GM06990 (cell line): ENCODE results near the gene SLC23A1.

ENCODE experiments used
- DNase-seq: peaks from one replicate; pipeline ENCODE4 v3.0.0-alpha.2; 2011; ENCODE audit not compliant: insufficient read length; ENCODE audit errors: extremely low read depth
- H3K27me3 ChIP-seq: replicated peaks from 2 replicates; pipeline ENCODE4 v1.6.0; 2011; ENCODE audit warnings: low read length; ENCODE audit not compliant: control insufficient read depth, insufficient read depth
- H3K36me3 ChIP-seq: 2 replicates; pipeline ENCODE4 v1.5.1; 2011; ENCODE audit warnings: low read length; ENCODE audit not compliant: control insufficient read depth, insufficient read depth
- H3K4me3 ChIP-seq: replicated peaks from 2 replicates; pipeline ENCODE4 v1.5.1; 2011; ENCODE audit warnings: low read depth, mild to moderate bottlenecking, control low read depth, low read length
- TF ChIP-seq, protein P1 (sequence below): IDR thresholded peaks from 2 replicates; pipeline ENCODE4 v1.5.1; 2011; ENCODE audit warnings: low read length, control low read depth, mild to moderate bottlenecking, inconsistent platforms; ENCODE audit not compliant: insufficient read depth, poor library complexity, severe bottlenecking

SLC23A1 gene

DNA sequence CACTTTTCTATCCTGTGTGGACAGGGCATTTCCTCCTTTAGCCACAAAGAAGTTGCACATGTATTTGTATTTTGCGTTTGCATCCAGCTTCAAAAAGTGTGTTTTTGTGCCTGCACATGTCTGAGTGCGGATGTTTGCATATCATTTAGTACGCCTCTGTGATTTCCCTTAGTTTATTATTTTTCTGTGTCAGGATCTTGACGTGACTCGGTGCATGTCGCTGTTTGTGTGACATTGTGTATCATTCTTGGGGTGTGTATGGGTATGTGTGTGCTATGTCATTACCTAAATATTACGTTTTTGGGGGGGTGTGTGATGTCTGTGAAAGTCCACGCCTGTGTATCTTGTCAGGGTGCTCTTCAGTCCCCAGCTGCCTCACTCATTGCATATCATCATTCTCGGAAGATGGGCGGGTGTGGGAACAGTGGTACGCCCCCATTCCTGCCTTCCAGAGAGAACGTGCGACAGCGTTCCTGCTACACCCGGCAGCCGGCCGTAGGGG, 41.9 kb downstream of the SLC23A1 start:
- Histone ChIP-seq H3K36me3 (no peaks in the 10 kb centered on the region; the same call in 1 of the 2 replicates), H3K27me3 (no peaks in the 10 kb centered on the region), H3K4me3 (peak overlapping the region; percentile 99)
- DNase-seq: no peak
- TF ChIP-seq, protein P1, sequence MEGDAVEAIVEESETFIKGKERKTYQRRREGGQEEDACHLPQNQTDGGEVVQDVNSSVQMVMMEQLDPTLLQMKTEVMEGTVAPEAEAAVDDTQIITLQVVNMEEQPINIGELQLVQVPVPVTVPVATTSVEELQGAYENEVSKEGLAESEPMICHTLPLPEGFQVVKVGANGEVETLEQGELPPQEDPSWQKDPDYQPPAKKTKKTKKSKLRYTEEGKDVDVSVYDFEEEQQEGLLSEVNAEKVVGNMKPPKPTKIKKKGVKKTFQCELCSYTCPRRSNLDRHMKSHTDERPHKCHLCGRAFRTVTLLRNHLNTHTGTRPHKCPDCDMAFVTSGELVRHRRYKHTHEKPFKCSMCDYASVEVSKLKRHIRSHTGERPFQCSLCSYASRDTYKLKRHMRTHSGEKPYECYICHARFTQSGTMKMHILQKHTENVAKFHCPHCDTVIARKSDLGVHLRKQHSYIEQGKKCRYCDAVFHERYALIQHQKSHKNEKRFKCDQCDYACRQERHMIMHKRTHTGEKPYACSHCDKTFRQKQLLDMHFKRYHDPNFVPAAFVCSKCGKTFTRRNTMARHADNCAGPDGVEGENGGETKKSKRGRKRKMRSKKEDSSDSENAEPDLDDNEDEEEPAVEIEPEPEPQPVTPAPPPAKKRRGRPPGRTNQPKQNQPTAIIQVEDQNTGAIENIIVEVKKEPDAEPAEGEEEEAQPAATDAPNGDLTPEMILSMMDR: no peak

DNA sequence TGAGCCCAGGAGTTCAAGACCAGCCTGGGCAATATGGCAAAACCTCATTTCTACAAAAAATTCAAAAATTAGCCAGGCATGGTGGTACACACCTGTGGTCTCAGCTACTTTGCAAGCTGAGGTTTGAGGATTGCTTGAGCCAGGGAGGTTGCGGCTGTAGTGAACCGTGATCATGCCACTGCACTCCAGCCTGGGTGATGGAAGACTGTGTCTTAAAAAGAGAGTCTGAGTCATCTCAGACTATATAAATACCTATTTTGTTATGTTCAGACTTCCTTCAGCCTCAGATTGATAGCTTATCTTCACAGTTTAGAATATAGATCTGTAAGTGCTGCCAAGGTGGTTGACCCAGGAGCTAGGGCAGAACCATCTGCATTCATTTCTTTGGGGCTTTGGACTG, 43.0 kb downstream of the SLC23A1 start:
- peak; percentile 29 for DNase-seq
- TF ChIP-seq, protein P1: no peak
- no peaks in the 10 kb centered on the region; the same call in 1 of the 2 replicates for H3K36me3 ChIP-seq

DNA sequence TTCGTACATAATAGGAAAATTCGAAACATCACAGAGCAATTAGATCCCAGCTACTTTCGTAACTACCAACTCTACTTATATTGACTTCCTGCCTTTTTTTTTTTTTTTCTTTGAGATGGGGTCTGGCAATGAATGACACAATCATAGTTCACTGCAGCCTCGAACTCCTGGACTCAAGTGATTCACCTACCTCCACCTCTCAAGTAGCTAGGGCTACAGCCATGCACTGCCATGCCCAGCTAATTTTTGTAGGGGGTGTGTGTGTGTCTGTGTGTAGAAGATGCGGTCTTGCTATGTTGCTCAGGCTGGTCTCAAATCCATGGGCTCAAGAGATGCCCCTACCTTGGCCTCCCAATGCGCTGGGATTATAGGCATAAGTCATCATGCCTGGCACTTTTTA, 47.3 kb downstream of the SLC23A1 start:
- TF ChIP-seq, protein P1: no peak
- Histone ChIP-seq H3K27me3 (no peaks in the 10 kb centered on the region), H3K4me3 (no peak overlapping the region), H3K36me3 (peaks cover 4% of the 10 kb centered on the region)
- no peak for DNase-seq

More for the DNA sequence above, 43.0 kb downstream of the SLC23A1 start:
- H3K4me3 ChIP-seq: no peak overlapping the region
- H3K27me3 ChIP-seq: no peaks in the 10 kb centered on the region
